Brain microvascular endothelial cell (primary cell): ENCODE measurements around the gene SVOP.
A peak's percentile ranks its signal among the peaks of the same experiment; 100 is the strongest.

Source experiments
- DNase-seq: peaks from one replicate; pipeline ENCODE4 v3.0.0-alpha.2; 2020
- H3K27ac ChIP-seq: fragments of 250-450 bp; sonication (Bioruptor Pico); 2 replicates; pipeline ENCODE4 v1.5.1; 2020; ENCODE audit warnings: mild to moderate bottlenecking, moderate library complexity
- H3K27me3 ChIP-seq: fragments of 250-450 bp; sonication (Bioruptor Pico); replicated peaks from 2 replicates; pipeline ENCODE4 v1.5.1; 2020; ENCODE audit warnings: mild to moderate bottlenecking
- H3K36me3 ChIP-seq: fragments of 250-450 bp; sonication (Bioruptor Pico); replicated peaks from 2 replicates; pipeline ENCODE4 v1.5.1; 2020; ENCODE audit warnings: mild to moderate bottlenecking
- H3K4me3 ChIP-seq: 2 replicates; pipeline ENCODE4 v1.5.1; 2011; ENCODE audit warnings: low read depth, mild to moderate bottlenecking, control low read depth, low read length, moderate library complexity
- CTCF ChIP-seq: IDR thresholded peaks from 2 replicates; pipeline ENCODE4 v1.5.1; 2011; ENCODE audit warnings: low read depth, mild to moderate bottlenecking, moderate library complexity, low read length, control low read depth, inconsistent platforms; ENCODE audit errors: missing control alignments
- in situ Hi-C: cut with HindIII; loops from 2 replicates; pipeline ENCODE4 v1.10.0; 2017; ENCODE audit warnings: low sequenced_read_pairs, low pct_ligation_motif_present

Gene SVOP

DNA sequence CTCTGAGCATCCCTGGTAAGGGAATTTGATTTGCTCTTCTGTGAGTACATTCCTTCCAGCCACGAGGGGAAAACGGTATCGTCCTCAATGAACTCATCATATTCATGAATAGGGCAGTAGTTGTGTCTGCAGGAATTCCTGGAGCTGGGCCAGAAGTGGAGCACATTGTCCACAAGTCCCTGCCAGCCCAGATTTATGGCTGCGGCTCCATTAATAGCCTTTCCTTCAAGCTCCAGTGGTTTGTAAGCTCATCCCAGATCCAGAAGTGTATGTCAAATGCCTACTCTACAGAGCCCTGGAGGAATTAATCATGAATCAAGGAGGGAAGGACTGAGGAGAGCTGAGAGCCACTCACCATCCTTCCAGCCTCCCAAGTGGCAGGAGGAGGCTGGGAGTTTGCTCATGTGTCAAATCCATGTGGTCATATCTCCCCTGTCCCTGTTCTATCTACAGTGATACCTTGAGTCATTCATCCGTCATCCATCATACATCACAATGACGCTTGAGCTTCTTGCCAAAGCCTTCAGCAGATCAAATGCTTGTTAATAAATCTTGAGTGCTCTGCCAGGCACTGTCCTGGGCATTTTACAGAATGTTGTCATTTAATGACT lies 65.5 kb downstream of the SVOP start:
- Histone ChIP-seq H3K27me3 (no peaks in the 10 kb centered on the region), H3K27ac (no peak overlapping the region), H3K36me3 (no peaks in the 10 kb centered on the region), H3K4me3 (no peak overlapping the region)
- in situ Hi-C loops, result no loop called here
- TF ChIP-seq CTCF, result no peak
- DNase-seq, result peak; percentile 11

DNA sequence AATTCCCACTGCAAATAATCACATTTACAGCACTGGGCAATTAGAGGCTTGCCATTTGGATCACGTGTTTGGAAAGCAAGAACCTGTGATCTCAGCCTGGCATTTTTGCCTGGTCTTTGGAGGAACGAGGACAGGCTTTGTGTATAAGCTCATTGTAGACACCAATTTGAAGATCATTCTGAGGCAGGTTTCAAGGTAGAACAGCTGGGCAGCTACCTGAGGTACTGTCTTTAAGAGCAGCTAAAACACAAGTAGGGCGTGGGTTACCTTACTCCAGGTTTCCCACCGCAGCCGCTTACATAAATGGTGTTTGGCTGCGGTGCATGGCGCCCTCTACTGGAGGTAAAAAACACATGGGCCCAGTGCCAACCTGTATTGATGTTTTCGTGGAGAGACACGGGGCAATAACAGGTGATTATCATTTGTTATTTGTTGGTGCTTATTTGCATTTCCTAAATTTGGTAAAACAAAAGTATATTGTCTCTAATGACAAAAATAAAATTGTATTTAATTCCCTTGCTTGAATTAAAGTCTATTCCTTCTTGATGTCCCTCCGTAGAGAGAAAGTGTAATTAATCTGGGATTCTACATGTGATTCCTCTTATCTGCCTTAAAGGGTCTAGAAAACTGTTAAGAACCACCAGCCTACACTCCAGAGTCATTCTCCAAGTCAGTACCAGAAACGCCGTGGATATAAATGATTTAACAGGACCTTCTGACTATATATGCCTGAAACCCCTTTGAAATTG lies 69.7 kb downstream of the SVOP start:
- peak; percentile 88 for TF ChIP-seq CTCF
- Histone ChIP-seq H3K4me3 (no peak overlapping the region), H3K36me3 (no peaks in the 10 kb centered on the region), H3K27me3 (no peaks in the 10 kb centered on the region), H3K27ac (no peak overlapping the region)
- in situ Hi-C loops, result no loop called here
- DNase-seq, result peak; percentile 61

DNA sequence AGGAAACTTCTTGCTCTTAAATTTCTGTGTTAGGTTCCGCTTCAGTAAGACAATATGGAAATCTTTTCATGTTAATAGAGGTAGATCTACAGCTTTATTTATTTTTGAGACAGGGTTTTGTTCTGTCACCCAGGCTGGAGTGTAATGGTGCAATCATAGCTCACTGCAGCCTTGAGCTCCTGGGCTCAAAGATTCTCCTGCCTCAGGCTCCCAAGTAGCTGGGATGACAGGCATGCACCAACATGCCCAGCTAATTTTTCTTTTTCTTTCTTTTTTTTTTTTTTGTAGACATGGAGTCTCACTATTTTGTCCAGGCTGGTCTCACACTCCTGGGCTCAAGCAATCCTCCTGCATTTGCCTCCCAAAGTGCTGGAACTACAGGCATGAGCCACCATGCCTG lies 70.9 kb downstream of the SVOP start:
- no peak overlapping the region for H3K4me3 ChIP-seq
- DNase-seq, result no peak
- no peak overlapping the region for H3K27ac ChIP-seq
- H3K36me3 ChIP-seq, result no peaks in the 10 kb centered on the region
- TF ChIP-seq CTCF, result no peak
- H3K27me3 ChIP-seq, result no peaks in the 10 kb centered on the region
- in situ Hi-C loops, result no loop called here

DNA sequence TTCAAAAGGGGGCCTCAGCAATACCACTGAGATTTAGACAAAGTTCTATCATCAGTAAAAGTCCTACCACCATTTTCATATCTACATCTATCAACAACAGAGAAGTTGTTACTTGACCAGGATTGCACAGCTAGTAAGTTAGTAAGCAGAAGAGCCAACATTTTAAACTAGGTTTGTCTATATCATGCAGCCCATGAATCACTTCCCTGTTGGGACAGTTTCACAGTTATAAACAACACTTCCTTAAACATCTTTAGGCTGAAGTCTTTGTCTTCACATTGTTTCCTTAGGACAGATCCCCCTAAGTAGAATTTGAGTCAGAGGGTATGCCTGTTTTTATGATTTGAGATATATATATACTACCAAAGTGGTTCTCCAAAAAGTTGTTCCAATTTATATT lies 72.5 kb downstream of the SVOP start:
- no peak for DNase-seq
- TF ChIP-seq CTCF, result no peak

DNA sequence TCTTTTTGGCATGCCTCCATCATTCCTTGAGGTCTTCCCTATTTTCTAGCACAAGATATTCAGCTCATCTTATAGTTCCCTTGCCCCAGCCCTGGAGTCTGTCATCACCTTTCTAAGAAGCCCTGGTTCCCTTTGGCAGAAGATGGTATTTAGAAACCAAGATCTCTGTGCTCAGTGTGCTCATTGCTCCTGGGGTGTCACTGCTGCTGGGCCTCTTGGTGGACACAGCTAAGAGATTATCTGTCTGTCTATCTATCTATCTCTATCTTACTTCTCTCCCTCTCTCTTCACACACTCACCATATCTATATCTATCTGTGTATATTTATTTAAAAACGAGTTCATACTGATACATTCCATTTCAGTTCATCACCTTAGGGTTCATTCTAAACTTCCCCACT lies 73.8 kb downstream of the SVOP start:
- DNase-seq, result no peak
- TF ChIP-seq CTCF, result no peak
- no peak overlapping the region for H3K27ac ChIP-seq
- no peaks in the 10 kb centered on the region for H3K36me3 ChIP-seq
- H3K4me3 ChIP-seq, result no peak overlapping the region
- in situ Hi-C loops, result no loop called here
- H3K27me3 ChIP-seq, result no peaks in the 10 kb centered on the region

More for the DNA sequence above, 72.5 kb downstream of the SVOP start:
- Histone ChIP-seq H3K27me3 (no peaks in the 10 kb centered on the region), H3K27ac (no peak overlapping the region), H3K36me3 (no peaks in the 10 kb centered on the region), H3K4me3 (no peak overlapping the region)
- in situ Hi-C loops, result no loop called here
